IMR-90 (cell line): Measurements from ENCODE around the gene PHAX. TPM values are rescaled to one million over a fixed set of nuclear protein-coding genes. Genes with fewer than 3 reads are reported as not detected.

ENCODE experiments used
- ATAC-seq: fragments of 200-7000 bp; cut with Tn5 transposase; 2 replicates; pipeline ENCODE4 v1.9.1; 2020; ENCODE audit warnings: low read depth, mild to moderate bottlenecking, moderate library complexity
- BruUV-seq: library from RNA; stranded (reverse); fragments of 400-500 nt; replicated peaks from 2 replicates; lab custom pipeline; 2021; lab: Mats Ljungman, UMichigan
- CTCF ChIA-PET: fragments of 300-600 bp; formaldehyde crosslinking; extraction: SDS; loops from one replicate; lab custom pipeline; 2021; ENCODE audit warnings: antibody characterized with exemption; lab: Yijun Ruan, JAX
- POLR2A ChIA-PET: fragments of 300-600 bp; sonication (Branson Sonifier 250); formaldehyde crosslinking; loops from one replicate; lab custom pipeline; 2022; ENCODE audit warnings: antibody characterized with exemption; ENCODE audit not compliant: unreplicated experiment; lab: Charles Lee
- DNase-seq: peaks from one replicate; pipeline ENCODE4 v3.0.0; 2013
- H2AFZ ChIP-seq: replicated peaks from 2 replicates; pipeline ENCODE3; 2013; ENCODE audit warnings: low read length, mild to moderate bottlenecking; ENCODE audit not compliant: poor library complexity
- H2AK5ac ChIP-seq: 2 replicates; pipeline ENCODE4 v1.6.1; 2013; ENCODE audit warnings: low read depth, low read length, inconsistent platforms
- H2AK9ac ChIP-seq: replicated peaks from 2 replicates; pipeline ENCODE3; 2013; ENCODE audit warnings: mild to moderate bottlenecking, low read depth, low read length, moderate library complexity; ENCODE audit not compliant: poor library complexity
- H2BK120ac ChIP-seq: 2 replicates; pipeline ENCODE4 v1.6.1; 2013; ENCODE audit warnings: low read depth, low read length, inconsistent platforms
- H2BK15ac ChIP-seq: 3 replicates; pipeline ENCODE4 v1.6.1; 2013; ENCODE audit warnings: low read depth, low read length, inconsistent platforms
- H2BK20ac ChIP-seq: 2 replicates; pipeline ENCODE4 v1.6.1; 2013; ENCODE audit warnings: low read depth, mild to moderate bottlenecking, inconsistent platforms, low read length, moderate library complexity
- H2BK5ac ChIP-seq: 2 replicates; pipeline ENCODE4 v1.6.1; 2013; ENCODE audit warnings: mild to moderate bottlenecking, low read depth, low read length, inconsistent platforms; ENCODE audit not compliant: poor library complexity, severe bottlenecking
- H3K14ac ChIP-seq: replicated peaks from 2 replicates; pipeline ENCODE4 v1.6.1; 2013; ENCODE audit warnings: low read depth, low read length, inconsistent platforms
- H3K18ac ChIP-seq: 2 replicates; pipeline ENCODE4 v1.6.1; 2013; ENCODE audit warnings: low read depth, low read length, control low read depth
- H3K23ac ChIP-seq: 2 replicates; pipeline ENCODE4 v1.6.1; 2013; ENCODE audit warnings: low read depth, low read length, inconsistent platforms
- H3K27ac ChIP-seq: 2 replicates; pipeline ENCODE4 v1.5.1; 2013; ENCODE audit warnings: mild to moderate bottlenecking, control low read depth, low read length; ENCODE audit not compliant: insufficient read depth
- H3K27me3 ChIP-seq: 2 replicates; pipeline ENCODE4 v1.6.1; 2013; ENCODE audit warnings: low read length; ENCODE audit not compliant: control insufficient read depth, insufficient read depth
- H3K36me3 ChIP-seq: 2 replicates; pipeline ENCODE4 v1.6.1; 2013; ENCODE audit warnings: low read length, mixed read lengths; ENCODE audit not compliant: control insufficient read depth, insufficient read depth
- H3K4ac ChIP-seq: 2 replicates; pipeline ENCODE4 v1.6.1; 2013; ENCODE audit warnings: low read depth, low read length, inconsistent platforms
- H3K4me1 ChIP-seq: 2 replicates; pipeline ENCODE4 v1.6.1; 2013; ENCODE audit warnings: low read length, mixed read lengths; ENCODE audit not compliant: control insufficient read depth, insufficient read depth
- H3K4me2 ChIP-seq: 2 replicates; pipeline ENCODE4 v1.6.1; 2013; ENCODE audit warnings: low read depth, mild to moderate bottlenecking, control low read depth, low read length, moderate library complexity
- H3K4me3 ChIP-seq: 2 replicates; pipeline ENCODE4 v1.5.1; 2013; ENCODE audit warnings: low read depth, mild to moderate bottlenecking, control low read depth, low read length, moderate library complexity; ENCODE audit not compliant: insufficient read depth
- H3K56ac ChIP-seq: 2 replicates; pipeline ENCODE4 v1.6.1; 2013; ENCODE audit warnings: low read length, inconsistent platforms; ENCODE audit not compliant: insufficient read depth; ENCODE audit errors: extremely low read depth
- H3K79me1 ChIP-seq, 2 experiments: 2 replicates each; pipeline ENCODE4 v1.6.1; 2013; ENCODE audit warnings: low read length in 2 of 2, inconsistent platforms in 1 of 2, low read depth in 1 of 2
- H3K9ac ChIP-seq: 2 replicates; pipeline ENCODE4 v1.6.1; 2013; ENCODE audit warnings: low read depth, low read length, control low read depth
- H3K9me1 ChIP-seq: 2 replicates; pipeline ENCODE4 v1.6.1; 2013; ENCODE audit warnings: low read length, inconsistent platforms; ENCODE audit not compliant: insufficient read depth
- H3K9me3 ChIP-seq: 2 replicates; pipeline ENCODE4 v1.6.1; 2013; ENCODE audit warnings: low read length; ENCODE audit not compliant: control insufficient read depth, insufficient read depth
- H4K20me1 ChIP-seq: 2 replicates; pipeline ENCODE4 v1.6.1; 2013; ENCODE audit warnings: low read length, inconsistent platforms; ENCODE audit not compliant: insufficient read depth
- H4K5ac ChIP-seq: 2 replicates; pipeline ENCODE4 v1.6.1; 2013; ENCODE audit warnings: mild to moderate bottlenecking, low read depth, low read length, control low read depth
- H4K8ac ChIP-seq, 2 experiments: 2 replicates each; pipeline ENCODE4 v1.6.1; 2013; ENCODE audit warnings: low read depth in 2 of 2, low read length in 2 of 2, control low read depth in 1 of 2, inconsistent platforms in 1 of 2
- H4K91ac ChIP-seq: 2 replicates; pipeline ENCODE4 v1.6.1; 2013; ENCODE audit warnings: low read depth, low read length, inconsistent platforms; ENCODE audit not compliant: insufficient read depth
- CHD1 ChIP-seq: IDR thresholded peaks from 2 replicates; pipeline ENCODE4 v1.6.1; 2012; ENCODE audit warnings: low read depth, low read length, improper control_type of control experiment
- ELK1 ChIP-seq: fragments of 150-350 bp; IDR thresholded peaks from 2 replicates; pipeline ENCODE4 v1.6.1; 2016; ENCODE audit warnings: low read depth, mild to moderate bottlenecking, low read length, moderate library complexity, borderline replicate concordance
- MAZ ChIP-seq: IDR thresholded peaks from 2 replicates; pipeline ENCODE4 v1.6.1; 2012; ENCODE audit warnings: low read depth, mild to moderate bottlenecking, low read length, improper control_type of control experiment, moderate library complexity, borderline replicate concordance
- RFX5 ChIP-seq: IDR thresholded peaks from 2 replicates; pipeline ENCODE4 v1.8.0; 2012; ENCODE audit warnings: low read depth, mild to moderate bottlenecking, low read length, moderate library complexity
- WGBS, 2 experiments: methylation state at CpG; one replicate each; pipeline versions ENCODE4 v1.1.5 to v1.1.7; 2013; ENCODE audit warnings: missing lambda C conversion rate in 2 of 2; ENCODE audit not compliant: insufficient read length in 1 of 2; ENCODE audit errors: extremely low coverage in 2 of 2; 5-methylcytosine and 5-hydroxymethylcytosine counted together
- dilution Hi-C: fragments of 300-500 bp; cut with HindIII; formaldehyde crosslinking; loops from one replicate; pipeline ENCODE4 v1.14.3; 2018; ENCODE audit warnings: low sequenced_read_pairs; ENCODE audit not compliant: unreplicated experiment
- in situ Hi-C: fragments of 300-500 bp; cut with MboI; formaldehyde crosslinking; loops from 3 replicates; pipeline ENCODE4 v1.14.3; 2019; ENCODE audit warnings: low sequenced_read_pairs, inconsistent platforms, mixed read lengths
- intact Hi-C: fragments of 100-400 bp; cut with micrococcal nuclease; formaldehyde crosslinking; loops from 2 replicates; pipeline ENCODE4 v1.10.0; 2022
- polyA plus RNA-seq, 3 experiments: library from polyadenylated mRNA; depleted of rRNA; stranded (reverse); fragments of >200 nt; gene quantifications; 2 replicates each; pipeline ENCODE4 v1.2.3, GENCODE V29; 2012; ENCODE audit warnings: low replicate concordance in 1 of 3
- total RNA-seq: library from RNA; depleted of rRNA; stranded (reverse); fragments of >200 nt; gene quantifications from 2 replicates; pipeline ENCODE4 v1.2.3, GENCODE V29; 2012

Gene PHAX
- total and polyA plus RNA-seq, 2 of the 4 experiments (the other 2 are of a cell fraction): 32.5 to 46.4 TPM

DNA sequence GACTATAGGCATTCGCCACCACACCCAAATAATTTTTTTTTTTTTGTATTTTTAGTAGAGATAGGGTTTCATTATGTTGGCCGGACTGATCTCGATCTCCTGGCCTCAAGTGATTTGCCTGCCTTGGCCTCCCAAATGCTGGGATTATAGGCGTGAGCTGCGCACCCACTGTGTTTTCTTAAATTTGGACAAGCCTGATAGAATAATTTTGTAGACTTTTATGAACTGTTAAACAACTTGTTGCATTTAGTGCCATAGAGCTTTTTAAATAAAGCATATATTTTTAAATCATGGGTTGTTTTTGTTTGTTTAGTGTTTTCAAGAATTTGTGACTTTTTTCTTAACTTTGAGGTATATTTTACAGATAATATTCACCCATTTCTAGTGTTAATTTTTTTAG is 4.8 kb downstream of the PHAX start:
- peaks cover 28% of the 10 kb centered on the region for H3K36me3 ChIP-seq

More for the DNA sequence above, 4.8 kb downstream of the PHAX start:
- no peak for TF ChIP-seq MAZ
- TF ChIP-seq RFX5: no peak
- TF ChIP-seq CHD1: no peak
- TF ChIP-seq ELK1: no peak
- Histone ChIP-seq H2BK120ac (no peak overlapping the region), H3K4me1 (peaks cover under 1% of the 10 kb centered on the region), H3K27ac (no peak overlapping the region), H4K20me1 (peaks cover 8% of the 10 kb centered on the region), H3K14ac (no peak overlapping the region), H2AFZ (no peak overlapping the region), H3K56ac (no peak overlapping the region), H4K5ac (no peak overlapping the region), H3K23ac (no peak overlapping the region), H3K4ac (no peak overlapping the region), H2AK9ac (no peak overlapping the region), H3K4me2 (0 out of 2 replicates have a peak overlapping the region, but pooled peaks have one; percentile 21), H3K9ac (no peak overlapping the region), H4K8ac (no peak overlapping the region), H3K18ac (no peak overlapping the region), H3K4me3 (no peak overlapping the region), H3K79me1 (peaks cover 15 to 24% of the 10 kb centered on the region in 2 experiments), H3K9me1 (peaks cover 3% of the 10 kb centered on the region; the same call in 1 of the 2 replicates), H4K91ac (no peak overlapping the region), H2BK20ac (no peak overlapping the region), H2BK15ac (no peak overlapping the region), H3K9me3 (no peaks in the 10 kb centered on the region), H2BK5ac (no peak overlapping the region), H2AK5ac (no peak overlapping the region), H3K27me3 (no peaks in the 10 kb centered on the region)
- DNase-seq (no peak), ATAC-seq (no peak)
- intact Hi-C loops (no loop called here), in situ Hi-C loops (no loop called here), dilution Hi-C loops (no loop called here)
- ChIA-PET CTCF (no interaction called here), POLR2A (no interaction called here)
- WGBS, 2 experiments: no CpG with 5 or more reads among the region's 5 CpGs
- no TSS peak for BruUV-seq
